A549 (cell line): ENCODE measurements around the gene WDFY2. TPM values are rescaled to one million over a fixed set of nuclear protein-coding genes. Genes with fewer than 3 reads are reported as not detected.

Experiments
- ATAC-seq, 2 experiments: fragments of 200-7000 bp in 1 of 2; fragments of >200 bp in 1 of 2; cut with Nextera tagmentation in 1 of 2; cut with Tn5 transposase in 1 of 2; 3 replicates each; pipeline versions ENCODE4 v1.8.0 to v1.9.1; 2018 to 2020; ENCODE audit warnings: mild to moderate bottlenecking in 1 of 2, moderate library complexity in 1 of 2
- CTCF ChIA-PET: fragments of 300-600 bp; sonication (Branson Sonifier 250); formaldehyde crosslinking; extraction: SDS; loops from one replicate; lab custom pipeline; 2021; ENCODE audit warnings: antibody characterized with exemption, inconsistent platforms; lab: Yijun Ruan, JAX
- POLR2A ChIA-PET: fragments of 350-600 bp; formaldehyde crosslinking; extraction: SDS; loops from one replicate; lab custom pipeline; 2021; ENCODE audit warnings: antibody characterized with exemption, inconsistent platforms; lab: Yijun Ruan, JAX
- DNase-seq, 2 experiments: peaks; one replicate each; pipeline versions ENCODE4 v3.0.0 to v3.0.0-alpha.2; 2011 to 2016; ENCODE audit warnings: low read depth in 1 of 2, low spot score in 1 of 2
- FAIRE-seq: peaks from 2 replicates; lab custom pipeline; 2011; peaks lifted over from hg19 to GRCh38; lab: Jason Lieb, UNC
- H3K27ac ChIP-seq, 2 experiments: fragments of >200 bp; sonication (Bioruptor Twin); formaldehyde crosslinking; 3 replicates each; pipeline ENCODE4 v1.5.1; 2016 to 2017
- H3K4me1 ChIP-seq: fragments of >200 bp; sonication (Bioruptor Twin); formaldehyde crosslinking; 3 replicates; pipeline ENCODE4 v1.6.1; 2016
- H3K4me2 ChIP-seq: fragments of >200 bp; sonication (Bioruptor Twin); formaldehyde crosslinking; 3 replicates; pipeline ENCODE4 v1.6.1; 2016
- H3K4me3 ChIP-seq: fragments of >200 bp; sonication (Bioruptor Twin); formaldehyde crosslinking; 3 replicates; pipeline ENCODE4 v1.5.1; 2016
- H3K9me3 ChIP-seq: fragments of >200 bp; sonication (Bioruptor Twin); formaldehyde crosslinking; 3 replicates; pipeline ENCODE4 v1.6.1; 2016
- ATOH8 ChIP-seq: fragments of 250-450 bp; sonication (Bioruptor Pico); IDR thresholded peaks from 2 replicates; pipeline ENCODE4 v1.5.0; 2020; ENCODE audit warnings: low read depth, mild to moderate bottlenecking, moderate library complexity
- CTCF ChIP-seq: fragments of >200 bp; sonication (Bioruptor Twin); formaldehyde crosslinking; IDR thresholded peaks from 3 replicates; pipeline ENCODE4 v1.5.1; 2016
- E2F6 ChIP-seq: IDR thresholded peaks from 2 replicates; pipeline ENCODE4 v1.6.1; 2012; ENCODE audit warnings: low read depth, borderline replicate concordance
- ELK1 ChIP-seq: fragments of 150-350 bp; IDR thresholded peaks from 2 replicates; pipeline ENCODE4 v1.6.1; 2014; ENCODE audit warnings: low read depth, mild to moderate bottlenecking, low read length
- EP300 ChIP-seq, 2 experiments: fragments of >200 bp; sonication (Bioruptor Twin); formaldehyde crosslinking; IDR thresholded peaks; 2 replicates in 1 of 2; 3 replicates in 1 of 2; pipeline ENCODE4 v1.6.1; 2016 to 2017
- ESRRA ChIP-seq: fragments of 150-350 bp; IDR thresholded peaks from 2 replicates; pipeline ENCODE4 v1.6.1; 2014; ENCODE audit warnings: mild to moderate bottlenecking, low read length, borderline replicate concordance
- FOXS1 ChIP-seq: fragments of 250-450 bp; sonication (Bioruptor Pico); IDR thresholded peaks from 2 replicates; pipeline ENCODE4 v1.5.0; 2020; ENCODE audit warnings: mild to moderate bottlenecking, moderate library complexity
- GATA3 ChIP-seq: IDR thresholded peaks from 2 replicates; pipeline ENCODE4 v1.6.1; 2012; ENCODE audit warnings: borderline replicate concordance
- HMGXB4 ChIP-seq: fragments of 250-450 bp; sonication (Bioruptor Pico); IDR thresholded peaks from 2 replicates; pipeline ENCODE4 v1.5.0; 2021; ENCODE audit warnings: mild to moderate bottlenecking, moderate library complexity, borderline replicate concordance
- JUNB ChIP-seq: fragments of >200 bp; sonication (Bioruptor Twin); formaldehyde crosslinking; IDR thresholded peaks from 2 replicates; pipeline ENCODE4 v1.6.1; 2016
- MYC ChIP-seq: IDR thresholded peaks from 2 replicates; pipeline ENCODE4 v1.6.1; 2012; ENCODE audit warnings: mild to moderate bottlenecking, inconsistent platforms, low read length, improper control_type of control experiment, borderline replicate concordance
- NFE2L2 ChIP-seq: fragments of 150-350 bp; conservative IDR thresholded peaks from 2 replicates; pipeline ENCODE4 v1.6.1; 2014; ENCODE audit warnings: low read length
- PBX3 ChIP-seq: IDR thresholded peaks from 2 replicates; pipeline ENCODE4 v1.6.1; 2012
- POLR2A ChIP-seq: IDR thresholded peaks from 2 replicates; pipeline ENCODE4 v1.6.1; 2012; ENCODE audit warnings: mild to moderate bottlenecking, low read length
- RARB ChIP-seq: fragments of 250-450 bp; sonication (Bioruptor Pico); IDR thresholded peaks from 2 replicates; pipeline ENCODE4 v1.8.0; 2021; ENCODE audit warnings: mild to moderate bottlenecking, moderate library complexity
- REST ChIP-seq: fragments of 200-600 bp; sonication (generic); IDR thresholded peaks from 2 replicates; pipeline ENCODE4 v1.6.1; 2016; ENCODE audit warnings: antibody characterized with exemption, mild to moderate bottlenecking, moderate library complexity
- SMC3 ChIP-seq: fragments of >200 bp; sonication (Bioruptor Twin); formaldehyde crosslinking; IDR thresholded peaks from 3 replicates; pipeline ENCODE4 v1.6.1; 2018; ENCODE audit warnings: inconsistent platforms
- TP53 ChIP-seq: fragments of 250-450 bp; sonication (Bioruptor Pico); IDR thresholded peaks from 2 replicates; pipeline ENCODE4 v1.5.0; 2021; ENCODE audit warnings: mild to moderate bottlenecking, moderate library complexity
- ZC3H11A ChIP-seq: fragments of 450-650 bp; IDR thresholded peaks from 2 replicates; pipeline ENCODE4 v1.6.1; 2014; ENCODE audit warnings: antibody characterized with exemption, mild to moderate bottlenecking
- ZNF302 ChIP-seq: fragments of 250-450 bp; sonication (Bioruptor Pico); IDR thresholded peaks from 2 replicates; pipeline ENCODE4 v1.9.0; 2021; ENCODE audit warnings: inconsistent platforms, mild to moderate bottlenecking, moderate library complexity
- WGBS: methylation state at CpG from one replicate; pipeline ENCODE4 v1.1.6; 2017; ENCODE audit errors: missing lambda C conversion rate; 5-methylcytosine and 5-hydroxymethylcytosine counted together
- polyA plus RNA-seq, 4 experiments: library from polyadenylated mRNA; depleted of rRNA in 3 of 4; stranded (reverse); fragments of >200 nt; fragmentation: RNase III in 1 of 4; extraction: RNeasy Plus Mini Kit Qiagen cat#74134 plus additional on column Dnase treatment in 1 of 4; gene quantifications; 2 replicates in 3 of 4; 3 replicates in 1 of 4; pipeline ENCODE4 v1.2.3, GENCODE V29; 2011 to 2017

The WDFY2 gene
- polyA plus RNA-seq, 2 of the 4 experiments (the other 2 are of a cell fraction), result 5.2 to 8.5 TPM

GRCh38 chr13:51777921-51778320, 193.7 kb downstream of the WDFY2 start:
- TF ChIP-seq CTCF, result no peak
- no peak for TF ChIP-seq REST
- no peak for TF ChIP-seq RARB (CRISPR knock-in tag)
- no peak for TF ChIP-seq ATOH8 (CRISPR knock-in tag)
- no peak for TF ChIP-seq NFE2L2
- no peak for TF ChIP-seq E2F6
- TF ChIP-seq PBX3, result no peak
- no peak for TF ChIP-seq ZNF302 (CRISPR knock-in tag)
- no peak for TF ChIP-seq JUNB
- no peak for TF ChIP-seq MYC
- TF ChIP-seq ZC3H11A, result no peak
- no peak for TF ChIP-seq EP300 (IDR thresholded peaks at IDR 0.05)
- no peak for TF ChIP-seq POLR2A
- no peak for TF ChIP-seq SMC3
- TF ChIP-seq ELK1, result no peak
- TF ChIP-seq GATA3, result no peak
- no peak for TF ChIP-seq TP53 (CRISPR knock-in tag)
- TF ChIP-seq FOXS1 (CRISPR knock-in tag), result no peak
- no peak for ATAC-seq
- CTCF ChIA-PET, result interaction anchor here (2.6 kb wide), 1 partner anchor 20 kb away, joined by 16 read pairs; no protein-coding TSS in a partner anchor
- WGBS, result 93% methylated on average over 7 of the region's 9 CpGs
- FAIRE-seq, result no peak
- no peak for DNase-seq
- Histone ChIP-seq H3K4me2 (no peak overlapping the region), H3K4me1 (no peaks in the 10 kb centered on the region), H3K4me3 (no peak overlapping the region), H3K9me3 (no peaks in the 10 kb centered on the region), H3K27ac (no peak overlapping the region)
- POLR2A ChIA-PET, result no interaction called here

- no peak overlapping the region for H3K27ac ChIP-seq
Measured at GRCh38 chr13:51778392-51778791, 194.1 kb downstream of the WDFY2 start.

More at GRCh38 chr13:51778392-51778791, 194.1 kb downstream of the WDFY2 start:
- no peak overlapping the region for H3K4me2 ChIP-seq
- ATAC-seq (no peak), FAIRE-seq (no peak), DNase-seq (no peak)
- TF ChIP-seq HMGXB4, result no peak
- TF ChIP-seq ESRRA, result no peak
- H3K9me3 ChIP-seq, result no peaks in the 10 kb centered on the region
- ChIA-PET POLR2A (no interaction called here), CTCF (interaction anchor here (2.6 kb wide), 1 partner anchor 19 kb away, joined by 16 read pairs; no protein-coding TSS in a partner anchor)
- H3K4me1 ChIP-seq, result no peaks in the 10 kb centered on the region
- WGBS, result 85% methylated on average over 11 of the region's 11 CpGs
- no peak overlapping the region for H3K4me3 ChIP-seq
